Measurements from ENCODE around the gene OSBPL5.
"Not testable (repeated sequence)": the region's sequence is repeated elsewhere in the genome, so short reads cannot be mapped to it uniquely, and the experiment has no call there.

OSBPL5 gene

DNA sequence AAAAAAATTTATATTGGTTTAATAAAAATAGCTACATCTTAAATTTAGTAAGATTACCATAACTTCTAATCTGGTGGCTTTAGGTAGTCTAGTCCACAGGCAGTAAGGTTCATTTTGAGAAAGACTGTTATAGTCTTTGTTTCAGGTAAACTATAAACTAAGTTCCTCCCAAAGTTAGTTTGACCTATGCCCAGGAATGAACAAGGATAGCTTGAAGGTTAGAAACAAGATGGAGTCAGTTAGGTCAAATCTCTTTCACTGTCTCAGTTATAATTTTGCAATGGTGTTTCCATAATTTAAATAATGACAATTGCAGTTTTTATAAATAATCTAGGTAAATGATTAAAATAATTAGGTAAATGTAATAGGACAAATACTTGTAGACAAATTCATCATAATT lies 51.4 kb downstream of the OSBPL5 start:
- H3K27ac ChIP-seq (ENCODE audit: low read length); H3K4me1 ChIP-seq (ENCODE audit: control insufficient read depth, insufficient read depth, low read length); H3K4me3 ChIP-seq (ENCODE audit: low read length); H3K27me3 ChIP-seq (ENCODE audit: control insufficient read depth, insufficient read depth, low read length); H3K9me3 ChIP-seq (ENCODE audit: control insufficient read depth, insufficient read depth, low read length); DNase-seq (ENCODE audit: low read depth, low spot score); H3K36me3 ChIP-seq (ENCODE audit: control insufficient read depth, insufficient read depth, low read length): not testable (repeated sequence)

DNA sequence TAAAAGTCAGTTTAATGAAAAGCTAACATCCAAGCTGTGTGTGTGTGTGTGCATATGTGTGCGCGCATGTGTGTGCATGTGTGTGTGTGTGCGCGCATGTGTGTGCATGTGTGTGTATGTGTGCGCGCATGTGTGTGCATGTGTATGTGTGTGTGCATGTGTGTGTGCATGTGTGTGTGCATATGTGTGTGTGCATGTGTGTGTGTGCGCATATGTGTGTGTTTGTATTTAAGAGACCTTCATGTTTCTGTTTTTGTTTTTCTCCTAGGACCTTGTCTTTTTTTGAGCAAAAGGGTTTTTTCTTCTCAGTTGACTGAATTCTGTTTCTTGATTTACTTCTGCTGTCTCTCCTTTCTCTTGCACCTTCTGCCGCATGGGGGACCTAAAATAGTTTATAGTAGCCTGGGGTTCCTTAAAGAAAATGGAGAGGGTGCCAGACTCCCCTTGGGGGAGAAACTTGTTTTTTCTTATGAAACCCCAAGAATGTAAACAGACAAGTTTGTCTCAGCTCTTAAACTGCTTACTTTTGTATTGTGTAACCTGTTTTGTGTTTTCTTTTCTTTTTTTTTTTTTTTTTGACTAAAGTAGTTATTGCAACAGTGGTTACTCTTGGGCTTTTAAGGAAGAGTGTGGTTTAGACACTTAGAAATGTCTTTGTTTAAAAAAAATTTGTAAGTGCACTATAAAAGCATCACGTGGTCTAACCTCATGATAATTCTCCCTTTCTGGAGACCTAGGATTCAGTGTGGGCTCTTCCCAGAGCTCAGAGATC lies 53.0 kb downstream of the OSBPL5 start:
- Histone ChIP-seq H3K36me3 (ENCODE audit: control insufficient read depth, insufficient read depth, low read length) (no peaks in the 10 kb centered on the region), H3K4me1 (ENCODE audit: control insufficient read depth, insufficient read depth, low read length) (peaks cover 1% of the 10 kb centered on the region; the same call in 1 of the 2 replicates), H3K9me3 (ENCODE audit: control insufficient read depth, insufficient read depth, low read length) (no peaks in the 10 kb centered on the region; the same call in 1 of the 2 replicates), H3K27ac (ENCODE audit: low read length) (no peak overlapping the region), H3K27me3 (ENCODE audit: control insufficient read depth, insufficient read depth, low read length) (no peaks in the 10 kb centered on the region), H3K4me3 (ENCODE audit: low read length) (no peak overlapping the region)
- WGBS (ENCODE audit: insufficient coverage, insufficient read length) = no CpG with 5 or more reads among the region's 9 CpGs
- DNase-seq (ENCODE audit: low read depth, low spot score) = no peak

DNA sequence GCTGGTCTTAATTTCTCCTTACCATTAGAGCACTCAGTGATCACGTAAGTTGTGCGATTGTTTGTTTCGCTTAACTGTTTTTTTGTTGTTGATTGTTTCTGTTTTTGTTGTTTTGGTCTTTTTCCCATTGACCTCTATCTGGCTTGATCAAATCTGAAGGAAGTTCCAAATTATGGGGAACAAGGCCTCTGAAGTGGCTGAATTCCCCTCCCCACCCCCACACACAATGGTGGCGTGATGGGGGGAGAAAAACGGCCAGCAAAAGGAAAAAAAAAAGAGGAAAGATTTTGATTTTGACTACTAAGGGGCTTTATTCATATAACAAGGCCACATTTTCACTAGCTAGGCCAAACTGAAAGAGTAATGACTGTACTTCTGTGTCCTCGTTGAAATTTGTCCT lies 53.6 kb downstream of the OSBPL5 start:
- Histone ChIP-seq H3K36me3 (ENCODE audit: control insufficient read depth, insufficient read depth, low read length) (no peaks in the 10 kb centered on the region), H3K4me3 (ENCODE audit: low read length) (no peak overlapping the region), H3K9me3 (ENCODE audit: control insufficient read depth, insufficient read depth, low read length) (no peaks in the 10 kb centered on the region; the same call in 1 of the 2 replicates), H3K27ac (ENCODE audit: low read length) (no peak overlapping the region), H3K4me1 (ENCODE audit: control insufficient read depth, insufficient read depth, low read length) (peaks cover 1% of the 10 kb centered on the region; the same call in 1 of the 2 replicates), H3K27me3 (ENCODE audit: control insufficient read depth, insufficient read depth, low read length) (no peaks in the 10 kb centered on the region)
- WGBS (ENCODE audit: insufficient coverage, insufficient read length) = no CpG with 5 or more reads among the region's 6 CpGs
- DNase-seq (ENCODE audit: low read depth, low spot score) = no peak

DNA sequence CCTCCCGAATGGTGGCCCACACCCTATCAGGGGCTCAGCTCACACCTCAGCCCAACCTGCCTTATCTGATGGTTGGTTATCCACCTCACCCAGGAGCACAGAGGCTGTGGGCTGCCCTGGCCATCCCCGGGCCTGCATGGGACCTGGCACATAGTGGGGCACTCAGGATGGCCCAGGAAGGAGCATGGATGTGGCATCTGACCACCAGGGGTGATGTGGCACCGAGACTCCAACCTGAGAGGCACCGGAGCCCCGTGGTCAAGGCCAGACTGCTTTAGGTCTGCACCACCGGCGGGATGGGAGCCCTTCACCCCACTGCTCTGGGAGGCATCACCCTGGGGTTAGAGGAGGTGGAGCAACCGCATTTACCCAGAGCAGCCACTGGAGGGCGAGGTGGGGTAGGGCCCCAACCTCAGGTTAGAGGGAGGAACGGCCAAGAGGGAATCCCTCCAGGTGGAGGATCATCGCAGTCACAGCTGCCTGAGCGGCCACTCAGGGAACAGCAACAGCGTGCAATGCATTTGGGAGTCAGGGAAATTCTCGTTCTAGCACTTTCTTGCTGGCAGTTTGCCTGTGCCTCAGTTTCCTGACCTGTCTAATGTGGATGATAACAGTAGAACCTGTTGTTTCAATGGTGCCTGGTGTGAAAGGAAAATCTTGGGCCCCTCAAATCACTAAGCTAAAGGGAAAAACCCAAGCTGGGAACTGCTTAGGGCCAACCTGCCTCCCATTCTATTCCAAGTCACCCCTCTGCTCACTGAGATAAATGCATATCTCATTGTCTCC lies 55.0 kb downstream of the OSBPL5 start:
- no CpG with 5 or more reads among the region's 14 CpGs for WGBS (ENCODE audit: insufficient coverage, insufficient read length)
- no peaks in the 10 kb centered on the region for H3K9me3 ChIP-seq (ENCODE audit: control insufficient read depth, insufficient read depth, low read length)
- H3K4me1 ChIP-seq (ENCODE audit: control insufficient read depth, insufficient read depth, low read length) = peaks cover 1% of the 10 kb centered on the region; the same call in 1 of the 2 replicates
- H3K36me3 ChIP-seq (ENCODE audit: control insufficient read depth, insufficient read depth, low read length) = no peaks in the 10 kb centered on the region
- no peak overlapping the region for H3K4me3 ChIP-seq (ENCODE audit: low read length)
- H3K27ac ChIP-seq (ENCODE audit: low read length) = no peak overlapping the region
- H3K27me3 ChIP-seq (ENCODE audit: control insufficient read depth, insufficient read depth, low read length) = no peaks in the 10 kb centered on the region
- DNase-seq (ENCODE audit: low read depth, low spot score) = peak; percentile 67

DNA sequence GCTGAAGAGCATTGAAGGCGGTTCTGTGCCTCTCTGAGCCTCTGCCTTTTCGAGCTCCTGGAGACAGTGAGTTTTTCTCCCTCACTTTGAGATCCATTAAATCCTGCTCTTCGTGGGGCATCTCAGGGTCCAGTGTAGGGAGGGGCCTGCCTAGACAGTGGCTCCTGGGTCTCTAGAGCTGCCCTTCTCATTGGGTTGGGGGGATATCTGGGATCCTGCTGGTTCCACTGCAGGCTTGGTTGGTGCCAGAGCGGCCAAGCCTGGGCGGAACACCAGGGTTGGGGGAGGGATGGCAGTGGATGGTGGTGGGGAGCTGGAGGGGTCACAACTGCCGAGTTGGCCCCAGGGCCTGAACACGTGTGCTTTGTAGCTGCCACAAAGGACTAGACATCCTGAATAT lies 55.7 kb downstream of the OSBPL5 start:
- Histone ChIP-seq H3K27ac (ENCODE audit: low read length) (no peak overlapping the region), H3K9me3 (ENCODE audit: control insufficient read depth, insufficient read depth, low read length) (no peaks in the 10 kb centered on the region), H3K4me1 (ENCODE audit: control insufficient read depth, insufficient read depth, low read length) (peaks cover 1% of the 10 kb centered on the region; the same call in 1 of the 2 replicates), H3K27me3 (ENCODE audit: control insufficient read depth, insufficient read depth, low read length) (no peaks in the 10 kb centered on the region), H3K4me3 (ENCODE audit: low read length) (no peak overlapping the region), H3K36me3 (ENCODE audit: control insufficient read depth, insufficient read depth, low read length) (no peaks in the 10 kb centered on the region)
- DNase-seq (ENCODE audit: low read depth, low spot score) = no peak
- WGBS (ENCODE audit: insufficient coverage, insufficient read length) = no CpG with 5 or more reads among the region's 7 CpGs

DNA sequence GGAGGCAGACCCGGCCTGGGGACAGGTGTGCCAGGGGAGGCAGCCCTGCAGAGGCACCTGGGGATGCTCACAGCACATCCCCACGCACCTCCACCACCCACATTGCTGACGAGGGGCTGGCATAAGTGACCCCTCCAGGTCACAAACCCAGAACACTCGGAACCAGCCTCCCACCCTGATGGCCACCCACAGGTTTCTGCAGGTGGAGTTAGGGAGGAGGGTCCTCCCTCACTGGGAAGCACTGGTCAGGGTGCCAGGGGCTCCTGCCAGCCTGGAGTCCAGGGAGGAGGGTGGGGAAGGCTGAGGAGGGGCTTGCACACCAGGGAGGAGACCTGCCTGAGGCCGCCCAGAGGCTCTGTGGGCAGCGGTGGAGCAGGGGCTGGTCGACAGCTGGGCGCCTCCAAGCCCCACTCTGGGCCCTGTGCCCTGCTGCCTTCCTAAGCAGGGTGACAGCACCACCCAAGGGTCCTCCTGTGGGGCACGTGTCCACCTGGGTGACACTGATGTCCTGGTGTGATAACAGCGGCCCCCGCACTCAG lies 56.9 kb downstream of the OSBPL5 start:
- H3K36me3 ChIP-seq (ENCODE audit: control insufficient read depth, insufficient read depth, low read length) = no peaks in the 10 kb centered on the region
- no CpG with 5 or more reads among the region's 11 CpGs for WGBS (ENCODE audit: insufficient coverage, insufficient read length)

DNA sequence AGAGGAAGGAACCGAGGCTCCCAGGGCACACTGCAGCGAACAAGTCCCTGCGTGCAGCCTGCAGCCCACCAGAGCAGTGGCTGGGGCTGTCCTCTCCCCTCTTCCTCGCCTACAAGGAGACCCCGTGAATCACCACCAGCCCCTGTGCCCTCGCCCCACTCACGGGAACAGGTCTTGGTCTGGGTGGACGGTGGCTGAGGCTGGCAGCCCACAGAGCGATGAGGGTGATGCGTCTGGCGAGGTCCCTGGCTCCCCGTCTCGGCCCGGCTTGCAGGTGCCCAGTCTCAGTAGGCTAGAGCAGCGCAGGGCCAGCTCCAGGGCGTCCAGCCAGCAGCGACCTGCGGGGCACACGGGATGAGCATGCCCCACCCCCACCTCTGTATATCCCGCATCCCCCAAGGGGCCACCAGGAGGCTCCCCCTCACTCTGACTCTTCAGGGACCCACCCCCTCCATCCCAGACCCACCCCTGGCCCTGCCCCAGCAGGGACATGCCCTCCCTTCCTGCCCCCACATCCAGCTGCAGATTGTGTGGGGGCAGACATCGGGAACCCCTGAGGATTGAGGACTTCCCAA lies 57.4 kb downstream of the OSBPL5 start:
- no peaks in the 10 kb centered on the region for H3K27me3 ChIP-seq (ENCODE audit: control insufficient read depth, insufficient read depth, low read length)
- H3K27ac ChIP-seq (ENCODE audit: low read length) = no peak overlapping the region

More for the DNA sequence above, 56.9 kb downstream of the OSBPL5 start:
- no peak for DNase-seq (ENCODE audit: low read depth, low spot score)
- no peaks in the 10 kb centered on the region for H3K9me3 ChIP-seq (ENCODE audit: control insufficient read depth, insufficient read depth, low read length)
- H3K27me3 ChIP-seq (ENCODE audit: control insufficient read depth, insufficient read depth, low read length) = no peaks in the 10 kb centered on the region
- H3K27ac ChIP-seq (ENCODE audit: low read length) = no peak overlapping the region
- peaks cover 1% of the 10 kb centered on the region; the same call in 1 of the 2 replicates for H3K4me1 ChIP-seq (ENCODE audit: control insufficient read depth, insufficient read depth, low read length)
- H3K4me3 ChIP-seq (ENCODE audit: low read length) = no peak overlapping the region

DNA sequence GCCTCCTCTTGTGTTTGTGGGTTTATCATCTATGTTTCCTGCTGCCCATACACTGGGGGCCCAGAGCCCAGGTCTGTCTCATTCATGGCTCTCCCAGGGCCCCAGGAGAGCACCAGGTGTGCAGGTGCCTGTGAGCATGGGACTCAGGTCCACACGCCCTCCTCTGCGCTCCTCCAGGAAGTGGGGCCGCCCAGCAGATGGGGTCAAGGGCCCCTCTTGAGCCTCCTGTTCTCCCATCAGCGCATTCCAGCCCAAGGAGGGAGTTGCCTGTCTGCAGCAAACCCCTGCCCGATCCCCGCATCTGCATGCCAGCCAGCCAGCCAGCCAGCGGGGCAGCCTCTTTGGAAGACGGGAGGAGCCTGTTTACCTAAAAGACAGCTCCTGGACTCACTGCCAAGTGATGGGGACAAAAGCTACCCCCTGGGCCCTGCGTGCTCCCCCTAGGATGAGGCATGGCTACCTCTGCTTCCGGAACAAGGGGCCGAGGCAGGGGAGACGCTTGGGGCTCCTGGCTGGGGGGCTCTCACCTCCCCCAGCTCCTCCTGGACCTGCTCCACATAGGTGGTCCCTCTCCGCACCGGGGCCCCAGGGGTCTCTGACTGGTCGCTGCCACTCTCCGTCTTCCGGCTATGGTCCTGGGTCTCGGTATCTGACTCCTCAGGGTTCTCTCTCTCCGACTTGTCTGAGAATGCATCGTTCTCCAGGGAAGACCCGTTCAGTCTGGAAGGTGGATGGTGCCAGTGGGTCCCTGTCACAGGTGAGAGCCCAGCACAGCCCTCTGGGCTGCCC lies 58.2 kb downstream of the OSBPL5 start:
- Histone ChIP-seq H3K27ac (ENCODE audit: low read length) (no peak overlapping the region), H3K27me3 (ENCODE audit: control insufficient read depth, insufficient read depth, low read length) (no peaks in the 10 kb centered on the region), H3K4me3 (ENCODE audit: low read length) (no peak overlapping the region), H3K36me3 (ENCODE audit: control insufficient read depth, insufficient read depth, low read length) (no peaks in the 10 kb centered on the region), H3K9me3 (ENCODE audit: control insufficient read depth, insufficient read depth, low read length) (no peaks in the 10 kb centered on the region), H3K4me1 (ENCODE audit: control insufficient read depth, insufficient read depth, low read length) (peaks cover 1% of the 10 kb centered on the region; the same call in 1 of the 2 replicates)
- no CpG with 5 or more reads among the region's 21 CpGs for WGBS (ENCODE audit: insufficient coverage, insufficient read length)
- DNase-seq (ENCODE audit: low read depth, low spot score) = no peak

More for the DNA sequence above, 57.4 kb downstream of the OSBPL5 start:
- DNase-seq (ENCODE audit: low read depth, low spot score) = no peak
- Histone ChIP-seq H3K36me3 (ENCODE audit: control insufficient read depth, insufficient read depth, low read length) (no peaks in the 10 kb centered on the region), H3K9me3 (ENCODE audit: control insufficient read depth, insufficient read depth, low read length) (no peaks in the 10 kb centered on the region), H3K4me3 (ENCODE audit: low read length) (no peak overlapping the region), H3K4me1 (ENCODE audit: control insufficient read depth, insufficient read depth, low read length) (peaks cover 1% of the 10 kb centered on the region; the same call in 1 of the 2 replicates)
- WGBS (ENCODE audit: insufficient coverage, insufficient read length) = no CpG with 5 or more reads among the region's 21 CpGs

DNA sequence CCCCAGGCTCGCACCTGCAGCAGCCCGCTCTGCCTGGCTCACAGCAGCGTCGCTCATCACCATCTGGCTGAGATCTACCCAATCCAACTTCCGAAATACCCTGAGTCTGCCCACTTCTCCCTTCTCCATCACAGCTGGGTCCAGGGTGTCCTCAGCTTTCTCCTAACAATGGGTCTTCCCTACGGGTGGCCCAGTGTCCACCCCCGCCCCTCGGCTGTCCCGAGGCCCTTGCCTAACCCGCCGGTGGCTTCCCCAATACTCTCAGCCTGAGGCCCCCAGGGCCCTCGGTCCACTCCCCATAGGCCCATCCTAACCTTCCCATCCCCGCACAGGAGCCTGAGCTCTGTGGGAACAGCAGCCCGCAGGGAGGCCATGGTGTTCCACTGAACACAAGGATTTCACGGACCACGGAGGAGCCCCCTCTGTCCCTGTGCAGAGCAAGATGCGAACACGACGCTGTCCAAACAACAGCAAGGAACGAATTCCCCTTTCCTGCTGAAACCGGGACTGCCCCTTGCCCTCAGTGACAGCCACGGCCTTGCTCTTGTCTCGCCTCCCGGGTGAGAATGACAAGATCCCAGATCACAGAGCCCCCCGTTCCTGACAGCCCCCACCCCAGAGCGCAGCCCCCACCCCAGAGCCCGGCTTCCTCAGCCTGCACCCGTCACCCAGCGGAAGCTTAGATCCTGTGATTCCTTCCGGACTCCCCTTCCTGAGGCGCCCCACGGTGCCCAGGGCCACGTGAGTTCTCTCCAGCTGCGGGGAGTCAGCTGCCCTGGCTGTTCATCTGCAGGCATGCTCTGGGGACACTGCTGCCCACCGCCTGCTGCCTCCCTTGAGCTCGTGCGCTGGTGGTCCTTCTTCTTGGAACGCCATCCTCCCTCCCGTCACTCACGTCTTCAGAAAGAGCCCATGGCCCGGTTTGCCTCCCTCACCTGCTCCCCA lies 59.0 kb downstream of the OSBPL5 start:
- Histone ChIP-seq H3K36me3 (ENCODE audit: control insufficient read depth, insufficient read depth, low read length) (no peaks in the 10 kb centered on the region), H3K27me3 (ENCODE audit: control insufficient read depth, insufficient read depth, low read length) (no peaks in the 10 kb centered on the region), H3K27ac (ENCODE audit: low read length) (no peak overlapping the region), H3K9me3 (ENCODE audit: control insufficient read depth, insufficient read depth, low read length) (no peaks in the 10 kb centered on the region), H3K4me3 (ENCODE audit: low read length) (no peak overlapping the region), H3K4me1 (ENCODE audit: control insufficient read depth, insufficient read depth, low read length) (peaks cover 1% of the 10 kb centered on the region; the same call in 1 of the 2 replicates)
- DNase-seq (ENCODE audit: low read depth, low spot score) = no peak
- WGBS (ENCODE audit: insufficient coverage, insufficient read length) = no CpG with 5 or more reads among the region's 41 CpGs
